Measurements from ENCODE around the gene LPO.

Gene LPO

GRCh38 chr17:58312829-58313228 is 74.4 kb downstream of the LPO start:
- TF ChIP-seq YY1 (IDR thresholded peaks at IDR 0.05; ENCODE audit: low read depth) (no peak), RAD21 (IDR thresholded peaks at IDR 0.05; ENCODE audit: low read depth) (peak; percentile 30; the same call in 1 of the 2 replicates)

- TF ChIP-seq CEBPB (IDR thresholded peaks at IDR 0.05) (no peak), USF1 (IDR thresholded peaks at IDR 0.05) (no peak), MAX (IDR thresholded peaks at IDR 0.05) (no peak), TEAD4 (IDR thresholded peaks at IDR 0.05) (no peak), RAD21 (IDR thresholded peaks at IDR 0.05; ENCODE audit: low read depth) (no peak), EP300 (IDR thresholded peaks at IDR 0.05; ENCODE audit: borderline replicate concordance) (no peak), EGR1 (IDR thresholded peaks at IDR 0.05) (no peak), REST (IDR thresholded peaks at IDR 0.05; ENCODE audit: low read depth) (no peak), TCF12 (IDR thresholded peaks at IDR 0.05; ENCODE audit: low read depth) (no peak), TAF1 (IDR thresholded peaks at IDR 0.05; ENCODE audit: low read depth) (no peak), YY1 (IDR thresholded peaks at IDR 0.05; ENCODE audit: low read depth) (no peak), ZBTB7A (IDR thresholded peaks at IDR 0.05; ENCODE audit: low read depth) (no peak), CREB1 (IDR thresholded peaks at IDR 0.05; ENCODE audit: low read depth) (no peak), FOXM1 (IDR thresholded peaks at IDR 0.05; ENCODE audit: borderline replicate concordance, low read depth) (no peak), NFIC (IDR thresholded peaks at IDR 0.05) (no peak)
Observed at GRCh38 chr17:58313815-58314705, 75.7 kb downstream of the LPO start.

GRCh38 chr17:58314706-58315015 is 76.3 kb downstream of the LPO start:
- no peak for TF ChIP-seq TAF1 (IDR thresholded peaks at IDR 0.05; ENCODE audit: low read depth)
- TF ChIP-seq CEBPB (IDR thresholded peaks at IDR 0.05): no peak
- no peak for TF ChIP-seq RAD21 (IDR thresholded peaks at IDR 0.05; ENCODE audit: low read depth)
- no peak for TF ChIP-seq EP300 (IDR thresholded peaks at IDR 0.05; ENCODE audit: borderline replicate concordance)
- no peak for TF ChIP-seq USF1 (IDR thresholded peaks at IDR 0.05)
- no peak for TF ChIP-seq CREB1 (IDR thresholded peaks at IDR 0.05; ENCODE audit: low read depth)
- no peak for TF ChIP-seq REST (IDR thresholded peaks at IDR 0.05; ENCODE audit: low read depth)
- TF ChIP-seq FOXM1 (IDR thresholded peaks at IDR 0.05; ENCODE audit: borderline replicate concordance, low read depth): no peak

GRCh38 chr17:58315281-58315711 is 76.9 kb downstream of the LPO start:
- TF ChIP-seq CEBPB (IDR thresholded peaks at IDR 0.05) (no peak), NFIC (IDR thresholded peaks at IDR 0.05) (no peak), FOXM1 (IDR thresholded peaks at IDR 0.05; ENCODE audit: borderline replicate concordance, low read depth) (no peak), TAF1 (IDR thresholded peaks at IDR 0.05; ENCODE audit: low read depth) (no peak), MAX (IDR thresholded peaks at IDR 0.05) (no peak), YY1 (IDR thresholded peaks at IDR 0.05; ENCODE audit: low read depth) (no peak), EP300 (IDR thresholded peaks at IDR 0.05; ENCODE audit: borderline replicate concordance) (no peak), TCF12 (IDR thresholded peaks at IDR 0.05; ENCODE audit: low read depth) (no peak), ZBTB7A (IDR thresholded peaks at IDR 0.05; ENCODE audit: low read depth) (no peak), USF1 (IDR thresholded peaks at IDR 0.05) (no peak)

- TF ChIP-seq CREB1 (IDR thresholded peaks at IDR 0.05; ENCODE audit: low read depth): no peak
- no peak for TF ChIP-seq RAD21 (IDR thresholded peaks at IDR 0.05; ENCODE audit: low read depth)
Observed at GRCh38 chr17:58315750-58316149, 77.4 kb downstream of the LPO start.
